ENCODE results near the gene PCDHGA2. TPM values are rescaled to one million over a fixed set of nuclear protein-coding genes. Genes with fewer than 3 reads are reported as not detected.

The PCDHGA2 gene
- total RNA-seq, 1 experiment from 2014 or later, result 0.96 TPM

GRCh38 chr5:141320225-141321169 lies 18.1 kb upstream of the PCDHGA2 start, which contains the start of gene TAF7 (continued):
- TF ChIP-seq SMAD3 (CRISPR knock-in tag; IDR thresholded peaks at IDR 0.05; ENCODE audit: borderline replicate concordance), result peak; percentile 40; the same call in 1 of the 2 replicates
- TF ChIP-seq IRF2 (CRISPR knock-in tag; IDR thresholded peaks at IDR 0.05; ENCODE audit: borderline replicate concordance, low read depth), result no peak; the same call in 1 of the 2 replicates

- ChIA-PET CTCF (no interaction called here), POLR2A (no interaction called here)
- peaks cover 31% of the 10 kb centered on the region for H3K4me1 Mint-ChIP-seq
- peaks cover 34% of the 10 kb centered on the region for H3K36me3 Mint-ChIP-seq
- no peak for ATAC-seq
- H3K27me3 Mint-ChIP-seq (ENCODE audit: low read depth), result peaks cover 28% of the 10 kb centered on the region
- H3K9me3 Mint-ChIP-seq, result peaks cover 42% of the 10 kb centered on the region
- TF ChIP-seq FOXJ3 (CRISPR knock-in tag; IDR thresholded peaks at IDR 0.05; ENCODE audit: borderline replicate concordance) (no peak), CBFB (CRISPR knock-in tag; IDR thresholded peaks at IDR 0.05; ENCODE audit: low read depth) (no peak), ZNF423 (CRISPR knock-in tag; IDR thresholded peaks at IDR 0.05) (no peak), E2F1 (CRISPR knock-in tag; IDR thresholded peaks at IDR 0.05) (no peak), FOXP1 (CRISPR knock-in tag; IDR thresholded peaks at IDR 0.05; ENCODE audit: borderline replicate concordance) (no peak), ZNF425 (CRISPR knock-in tag; conservative IDR thresholded peaks at IDR 0.05) (no peak), ZBTB43 (CRISPR knock-in tag; IDR thresholded peaks at IDR 0.05) (no peak), ZNF121 (CRISPR knock-in tag; IDR thresholded peaks at IDR 0.05) (no peak), SOX15 (CRISPR knock-in tag; IDR thresholded peaks at IDR 0.05) (no peak), ZBTB21 (CRISPR knock-in tag; IDR thresholded peaks at IDR 0.05; ENCODE audit: borderline replicate concordance) (no peak), CDX4 (CRISPR knock-in tag; IDR thresholded peaks at IDR 0.05; ENCODE audit: borderline replicate concordance) (no peak), JUN (CRISPR knock-in tag; IDR thresholded peaks at IDR 0.05) (no peak), USF2 (CRISPR knock-in tag; IDR thresholded peaks at IDR 0.05) (no peak), NR3C1 (CRISPR knock-in tag; conservative IDR thresholded peaks at IDR 0.05; ENCODE audit: low read depth) (no peak), NFYB (CRISPR knock-in tag; conservative IDR thresholded peaks at IDR 0.05; ENCODE audit: low read depth) (no peak), ZSCAN18 (CRISPR knock-in tag; IDR thresholded peaks at IDR 0.05) (no peak)
- peak overlapping the region; percentile 99 for H3K4me3 Mint-ChIP-seq
- no peak for DNase-seq (ENCODE audit: low spot score)
- H3K27ac Mint-ChIP-seq, result no peak overlapping the region
Observed at GRCh38 chr5:141322261-141322660, 16.3 kb upstream of the PCDHGA2 start.

All from WTC11 (cell line).